Measurements from ENCODE around the gene SYTL3.
"Not testable (repeated sequence)": the region's sequence is repeated elsewhere in the genome, so short reads cannot be mapped to it uniquely, and the experiment has no call there.

The SYTL3 gene

GRCh38 chr6:158607411-158608170 is 42.3 kb upstream of the SYTL3 start:
- no peak for TF ChIP-seq CTCF (IDR thresholded peaks at IDR 0.05; ENCODE audit: low read depth, low read length)
- peak in 1 of 2 donors; percentile 26 for DNase-seq (ENCODE audit: low read depth in 2 of 2)
- no peak overlapping the region for H3K4me3 ChIP-seq (replicated peaks in 1 of 2; ENCODE audit: low read depth in 2 of 2, low read length in 2 of 2)

- TF ChIP-seq CTCF (IDR thresholded peaks at IDR 0.05; ENCODE audit: low read depth, low read length) = no peak
- H3K4me3 ChIP-seq (replicated peaks in 1 of 2; ENCODE audit: low read depth in 2 of 2, low read length in 2 of 2) = no peak overlapping the region
- DNase-seq (ENCODE audit: low read depth in 2 of 2) = no peak
Measured at GRCh38 chr6:158608221-158608620, 41.6 kb upstream of the SYTL3 start.

- no peak for DNase-seq (ENCODE audit: low read depth in 2 of 2)
- no peak overlapping the region for H3K4me3 ChIP-seq (replicated peaks in 1 of 2; ENCODE audit: low read depth in 2 of 2, low read length in 2 of 2)
- TF ChIP-seq CTCF (IDR thresholded peaks at IDR 0.05; ENCODE audit: low read depth, low read length) = no peak
Measured at GRCh38 chr6:158609455-158610155, 40.2 kb upstream of the SYTL3 start.

GRCh38 chr6:158610319-158610968 is 39.4 kb upstream of the SYTL3 start:
- TF ChIP-seq CTCF (IDR thresholded peaks at IDR 0.05; ENCODE audit: low read depth, low read length) = no peak
- no peak for DNase-seq (ENCODE audit: low read depth in 2 of 2)
- no peak overlapping the region for H3K4me3 ChIP-seq (replicated peaks in 1 of 2; ENCODE audit: low read depth in 2 of 2, low read length in 2 of 2)

GRCh38 chr6:158611039-158611438 is 38.8 kb upstream of the SYTL3 start:
- no peak overlapping the region for H3K4me3 ChIP-seq (replicated peaks in 1 of 2; ENCODE audit: low read depth in 2 of 2, low read length in 2 of 2)
- TF ChIP-seq CTCF (IDR thresholded peaks at IDR 0.05; ENCODE audit: low read depth, low read length) = no peak
- no peak for DNase-seq (ENCODE audit: low read depth in 2 of 2)

GRCh38 chr6:158611541-158612370 is 38.1 kb upstream of the SYTL3 start:
- TF ChIP-seq CTCF (IDR thresholded peaks at IDR 0.05; ENCODE audit: low read depth, low read length) = no peak
- no peak for DNase-seq (ENCODE audit: low read depth in 2 of 2)
- H3K4me3 ChIP-seq (replicated peaks in 1 of 2; ENCODE audit: low read depth in 2 of 2, low read length in 2 of 2) = no peak overlapping the region

- H3K4me3 ChIP-seq (replicated peaks in 1 of 2; ENCODE audit: low read depth in 2 of 2, low read length in 2 of 2); DNase-seq (ENCODE audit: low read depth in 2 of 2): not testable (repeated sequence)
Measured at GRCh38 chr6:158614606-158615005, 35.2 kb upstream of the SYTL3 start.

GRCh38 chr6:158618289-158618688 is 31.6 kb upstream of the SYTL3 start:
- DNase-seq (ENCODE audit: low read depth in 2 of 2); H3K4me3 ChIP-seq (replicated peaks in 1 of 2; ENCODE audit: low read depth in 2 of 2, low read length in 2 of 2): not testable (repeated sequence)
